ENCODE results near the gene RMND1.
"Not testable (repeated sequence)": the region's sequence is repeated elsewhere in the genome, so short reads cannot be mapped to it uniquely, and the experiment has no call there.

Gene RMND1

DNA sequence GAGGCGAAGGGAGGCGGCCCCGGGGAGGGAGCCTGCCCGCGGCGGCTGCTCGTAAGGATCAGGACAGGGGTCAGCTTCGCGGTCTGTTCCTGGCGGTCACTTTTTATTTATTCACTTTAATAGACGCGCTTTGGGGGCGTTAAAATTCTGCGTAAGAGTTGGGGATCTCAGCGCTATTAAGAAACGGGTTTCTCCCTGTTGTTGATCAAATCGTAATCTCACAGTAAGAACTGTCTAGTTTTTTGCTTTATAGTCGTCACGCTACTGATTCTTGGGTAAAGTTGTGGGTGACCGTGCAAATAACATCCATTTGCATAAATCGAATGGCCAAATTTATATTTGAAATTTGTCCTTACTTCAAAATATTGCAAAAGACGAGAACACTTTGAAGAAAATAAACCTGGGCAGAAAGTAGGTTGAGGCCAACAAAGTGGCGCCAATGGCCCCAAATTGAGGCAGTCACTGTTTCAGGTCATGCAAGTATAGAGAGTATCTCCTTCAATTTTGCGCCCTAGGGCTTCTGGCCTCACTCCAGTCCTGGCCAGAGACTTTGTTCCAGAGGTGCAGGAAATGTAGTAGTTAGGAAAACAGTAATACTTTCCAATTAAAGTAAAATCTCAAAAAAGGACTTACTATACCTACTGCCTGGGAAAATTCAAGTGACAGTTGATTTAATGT lies 963 bp upstream of the RMND1 start:
- in situ Hi-C loops (cut with MboI; ENCODE audit: low sequenced_read_pairs), result no loop called here

DNA sequence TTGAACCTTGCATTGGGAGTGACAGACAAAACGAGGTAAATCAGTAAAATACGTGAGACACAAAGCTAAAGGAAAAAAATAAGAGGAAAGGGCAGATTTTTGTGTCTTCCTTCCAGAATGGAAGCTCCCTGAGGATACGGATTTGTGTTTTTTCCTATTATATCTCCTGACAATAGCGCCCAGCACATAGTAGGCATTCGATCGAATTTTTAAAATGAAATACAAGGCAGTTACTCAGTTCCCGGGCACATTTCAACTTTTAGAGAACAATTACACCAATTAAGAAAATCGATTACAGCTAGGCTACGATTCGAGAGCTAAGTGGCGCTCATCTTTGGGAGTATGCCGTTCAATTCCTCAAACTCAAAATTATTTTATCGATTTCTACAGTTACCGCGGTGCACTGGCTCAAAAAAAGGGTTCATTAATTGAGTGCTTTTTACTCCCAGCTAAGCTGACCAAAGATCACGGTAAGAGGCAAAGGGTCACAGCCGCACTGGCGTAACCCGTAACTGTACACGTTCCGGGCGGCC lies 443 bp downstream of the RMND1 start:
- in situ Hi-C loops (cut with MboI; ENCODE audit: low sequenced_read_pairs), result no loop called here

DNA sequence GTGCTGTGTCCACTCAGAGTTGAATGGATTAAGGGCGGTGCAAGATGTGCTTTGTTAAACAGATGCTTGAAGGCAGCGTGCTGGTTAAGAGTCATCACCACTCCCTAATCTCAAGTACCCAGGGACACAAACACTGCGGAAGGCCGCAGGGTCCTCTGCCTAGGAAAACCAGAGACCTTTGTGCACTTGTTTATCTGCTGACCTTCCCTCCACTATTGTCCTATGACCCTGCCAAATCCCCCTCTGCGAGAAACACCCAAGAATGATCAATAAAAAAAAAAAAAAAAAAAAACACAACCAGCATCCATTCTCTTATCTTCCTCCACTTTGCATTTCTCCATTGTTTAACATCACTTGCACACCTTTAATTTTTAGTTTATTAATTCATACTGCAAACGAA lies 998 bp downstream of the RMND1 start:
- in situ Hi-C loops (cut with MboI; ENCODE audit: low sequenced_read_pairs), result not testable (repeated sequence)

DNA sequence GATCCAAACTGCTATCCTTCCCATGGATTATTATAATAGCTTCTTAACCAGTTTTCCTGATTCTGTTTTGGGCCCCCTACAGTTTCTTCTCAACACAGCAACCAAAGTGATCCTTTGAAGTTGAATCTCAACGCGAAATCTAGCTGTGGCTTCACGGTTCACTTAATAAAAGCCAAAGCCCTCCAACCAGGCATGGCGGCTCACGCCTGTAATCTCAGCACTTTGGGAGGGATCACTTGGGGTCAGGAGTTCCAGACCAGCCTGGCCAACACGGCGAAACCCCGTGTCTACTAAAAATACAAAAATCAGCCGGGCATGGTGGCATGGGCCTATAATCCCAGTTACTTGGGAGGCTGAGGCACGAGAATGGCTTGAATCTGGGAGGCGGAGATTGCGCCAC lies 3.3 kb downstream of the RMND1 start:
- in situ Hi-C loops (cut with MboI; ENCODE audit: low sequenced_read_pairs), result no loop called here

DNA sequence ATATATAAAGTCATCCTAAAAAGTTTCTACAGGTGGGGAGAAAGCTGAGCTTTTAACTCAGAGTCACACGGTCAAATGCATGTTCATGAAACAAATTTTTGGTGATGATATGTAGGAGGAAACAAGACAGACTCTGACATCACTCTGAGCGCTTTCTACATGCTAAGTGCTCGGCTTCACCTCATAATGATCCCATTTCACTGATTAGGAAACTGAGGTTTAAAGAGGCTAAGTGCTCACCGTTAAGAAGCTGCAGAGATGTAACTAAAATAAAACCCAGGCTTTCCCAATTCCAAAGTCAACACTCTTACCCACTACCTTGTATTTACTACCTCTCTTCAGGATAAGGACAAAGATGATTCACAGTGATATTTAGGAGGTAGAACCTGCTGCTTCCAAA lies 4.7 kb downstream of the RMND1 start:
- in situ Hi-C loops (cut with MboI; ENCODE audit: low sequenced_read_pairs), result no loop called here

DNA sequence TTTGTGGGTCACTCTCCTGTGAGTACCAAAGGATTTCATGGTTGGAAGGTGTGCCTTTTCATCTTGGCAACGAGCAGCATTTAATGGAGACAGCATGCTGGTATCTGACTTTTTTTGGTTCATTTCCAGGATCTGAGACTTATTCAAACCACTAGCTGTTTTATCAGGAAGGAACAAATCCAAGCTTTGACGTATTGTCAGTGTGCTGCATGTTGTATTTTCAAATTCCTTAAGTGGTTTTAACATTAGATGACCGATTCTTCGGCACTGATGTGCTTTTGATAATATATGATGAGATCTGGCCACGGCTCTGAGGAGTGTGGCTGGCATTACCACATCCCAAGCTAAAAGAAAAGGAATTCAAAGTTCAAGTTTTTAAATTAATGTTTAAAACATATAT lies 6.4 kb downstream of the RMND1 start:
- in situ Hi-C loops (cut with MboI; ENCODE audit: low sequenced_read_pairs), result no loop called here

DNA sequence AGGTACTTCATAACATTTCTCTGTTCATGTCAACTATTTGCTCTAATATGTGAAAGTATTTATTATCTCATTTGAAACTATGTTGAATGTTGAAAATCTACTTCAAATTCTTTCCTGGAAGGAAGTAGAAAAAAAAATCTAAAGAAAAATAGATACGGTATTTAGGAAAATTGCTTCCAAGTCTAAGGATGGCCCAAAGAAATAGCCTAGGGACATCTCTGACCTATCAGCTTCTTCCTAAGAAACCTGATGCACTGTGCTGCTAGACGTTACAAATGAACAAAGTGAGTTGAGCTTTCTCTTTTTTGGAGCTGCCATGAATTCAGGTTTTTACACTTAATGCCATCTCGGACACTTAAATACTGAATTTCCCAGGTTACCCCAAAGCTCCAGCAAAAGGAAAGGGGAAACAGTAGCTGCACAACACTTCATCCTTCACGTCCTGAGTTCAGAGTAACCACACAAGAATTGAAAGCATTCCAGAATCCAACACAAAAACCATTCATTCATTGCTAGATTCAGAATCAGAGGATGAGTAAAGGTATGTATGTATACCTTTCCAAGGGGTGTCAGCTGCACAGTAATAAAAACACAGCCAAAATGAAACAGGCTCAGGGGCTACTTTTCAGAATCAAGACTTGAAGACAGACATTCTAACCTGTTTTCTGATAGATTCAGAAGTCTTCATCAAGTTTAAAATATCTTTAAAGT lies 7.9 kb downstream of the RMND1 start:
- in situ Hi-C loops (cut with MboI; ENCODE audit: low sequenced_read_pairs), result no loop called here

DNA sequence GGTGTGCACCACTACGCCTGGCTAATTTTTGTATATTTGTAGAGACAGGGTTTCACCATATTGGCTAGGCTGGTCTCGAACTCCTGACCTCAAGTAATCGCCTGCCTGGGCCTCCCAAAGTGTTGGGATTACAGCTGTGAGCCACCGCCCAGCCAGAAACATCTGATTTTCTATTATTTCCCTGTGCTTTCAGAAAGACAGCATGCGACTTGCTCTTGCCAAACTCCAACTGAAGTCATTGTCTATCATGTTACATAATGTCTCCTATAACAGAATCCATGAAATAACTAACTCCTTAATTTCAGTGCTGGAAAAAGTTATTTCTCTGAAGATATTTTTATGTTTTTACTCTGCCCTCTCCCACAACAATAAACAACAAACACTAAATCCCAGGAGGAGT lies 8.5 kb downstream of the RMND1 start:
- in situ Hi-C loops (cut with MboI; ENCODE audit: low sequenced_read_pairs), result no loop called here

DNA sequence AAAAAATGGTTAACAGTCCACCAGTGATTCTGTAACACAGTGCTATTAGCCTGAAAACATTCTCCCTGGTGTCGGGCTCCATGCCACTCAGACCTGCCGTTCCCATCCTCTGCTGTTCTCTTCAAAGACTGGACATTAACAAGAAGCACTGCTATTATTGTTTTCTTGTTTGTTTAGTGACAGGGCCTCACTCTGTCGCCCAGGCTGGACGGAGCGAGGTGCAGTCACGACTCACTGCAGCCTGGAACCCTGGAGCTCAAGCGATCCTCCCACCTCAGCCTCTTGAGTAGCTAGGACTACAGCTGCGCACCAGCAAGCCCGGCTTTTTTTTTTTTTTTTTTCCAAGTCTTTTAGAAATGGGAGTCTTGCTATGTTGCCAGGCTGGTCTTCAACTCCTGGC lies 9.6 kb downstream of the RMND1 start:
- in situ Hi-C loops (cut with MboI; ENCODE audit: low sequenced_read_pairs), result no loop called here

DNA sequence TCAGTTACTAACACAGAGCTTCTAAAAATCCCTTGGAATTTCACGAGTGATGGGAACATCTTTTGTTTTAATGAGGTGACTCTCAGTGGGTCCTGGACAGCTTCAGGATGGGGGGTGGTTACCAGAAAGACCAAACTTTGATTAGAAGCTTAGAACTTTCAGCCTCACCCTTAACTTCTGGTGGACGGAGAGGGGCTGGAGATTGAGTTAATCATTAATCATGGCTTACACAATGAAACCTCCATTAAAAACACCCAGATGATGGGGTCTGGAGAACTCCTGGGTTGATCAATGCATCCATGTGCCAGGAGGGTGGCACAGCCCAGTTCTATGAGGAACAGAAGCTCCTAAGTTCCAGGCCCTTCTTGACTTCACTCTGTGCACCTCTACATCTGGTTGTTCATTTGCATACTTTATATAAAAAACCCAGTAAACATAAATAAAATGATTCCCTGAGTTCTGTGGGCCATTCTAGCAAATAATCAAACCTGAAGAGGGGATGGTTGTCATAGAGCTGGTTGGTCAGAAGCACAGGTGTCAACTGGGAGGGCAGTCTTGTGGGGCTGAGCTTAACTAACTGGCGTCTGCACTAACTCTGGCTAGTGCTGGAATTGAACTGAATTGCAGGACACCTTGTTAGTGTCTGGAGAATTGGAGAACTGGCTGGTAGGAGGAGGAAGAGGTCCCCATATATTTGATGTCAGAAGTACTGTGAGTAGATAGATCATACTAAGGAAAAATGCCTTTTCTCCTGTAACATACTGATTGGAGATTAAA lies 10.3 kb downstream of the RMND1 start:
- in situ Hi-C loops (cut with MboI; ENCODE audit: low sequenced_read_pairs), result no loop called here

DNA sequence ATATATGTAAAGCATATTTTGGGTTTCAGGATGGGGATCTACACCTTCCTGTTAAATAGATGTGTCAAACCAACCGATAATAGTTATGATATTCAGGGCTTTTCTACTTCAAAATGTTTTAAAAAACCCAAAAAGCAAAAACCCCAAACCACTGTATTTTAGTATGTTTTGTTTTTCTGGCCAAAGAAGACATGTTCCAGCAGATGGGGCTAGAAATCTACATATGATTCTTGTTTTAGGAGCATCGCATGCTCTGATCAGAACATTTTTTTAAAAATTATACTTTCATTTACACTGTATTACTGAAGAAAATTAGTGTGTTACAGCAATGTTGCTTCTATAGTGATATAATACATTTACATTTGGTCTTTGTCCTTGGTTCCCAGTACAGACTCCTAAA lies 11.0 kb downstream of the RMND1 start:
- in situ Hi-C loops (cut with MboI; ENCODE audit: low sequenced_read_pairs), result no loop called here

DNA sequence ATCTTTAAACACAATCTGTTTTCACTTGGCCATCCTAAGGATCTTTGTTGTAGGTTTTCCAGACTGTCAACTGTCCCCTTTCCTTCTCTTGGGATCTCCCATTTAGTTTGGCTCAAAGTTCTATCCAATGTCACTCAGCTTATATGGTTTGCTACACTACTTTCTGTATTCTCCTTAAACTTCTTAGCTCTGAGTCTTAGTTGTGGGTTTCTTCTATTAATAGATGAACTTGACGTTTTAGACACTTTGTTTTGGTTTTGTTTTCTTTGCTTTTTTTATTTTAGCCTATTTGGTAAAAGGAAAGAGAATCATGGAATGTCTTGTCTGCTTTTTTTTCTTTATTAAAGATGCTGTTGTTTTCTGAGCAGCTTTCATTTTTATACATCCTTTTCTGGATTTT lies 11.4 kb downstream of the RMND1 start:
- in situ Hi-C loops (cut with MboI; ENCODE audit: low sequenced_read_pairs), result no loop called here

DNA sequence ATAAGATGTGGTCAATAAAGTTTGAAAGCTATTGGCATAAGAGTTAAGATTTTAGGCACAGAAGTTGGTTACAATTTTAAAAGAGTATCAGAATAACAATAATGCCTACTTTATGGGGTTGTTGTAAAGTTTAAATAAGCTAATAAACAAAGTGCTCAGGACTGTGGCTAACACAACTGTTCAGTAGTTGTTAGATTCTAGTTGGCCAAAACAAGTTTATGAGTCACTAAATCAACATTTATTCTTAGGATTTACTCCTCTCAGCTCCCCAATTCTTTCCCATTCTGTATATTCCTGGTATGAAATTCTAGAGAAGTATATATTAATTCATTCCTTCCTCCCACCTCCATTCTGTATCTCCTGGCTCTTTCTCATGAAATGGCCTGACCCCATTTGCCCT lies 14.5 kb downstream of the RMND1 start:
- in situ Hi-C loops (cut with MboI; ENCODE audit: low sequenced_read_pairs), result no loop called here

DNA sequence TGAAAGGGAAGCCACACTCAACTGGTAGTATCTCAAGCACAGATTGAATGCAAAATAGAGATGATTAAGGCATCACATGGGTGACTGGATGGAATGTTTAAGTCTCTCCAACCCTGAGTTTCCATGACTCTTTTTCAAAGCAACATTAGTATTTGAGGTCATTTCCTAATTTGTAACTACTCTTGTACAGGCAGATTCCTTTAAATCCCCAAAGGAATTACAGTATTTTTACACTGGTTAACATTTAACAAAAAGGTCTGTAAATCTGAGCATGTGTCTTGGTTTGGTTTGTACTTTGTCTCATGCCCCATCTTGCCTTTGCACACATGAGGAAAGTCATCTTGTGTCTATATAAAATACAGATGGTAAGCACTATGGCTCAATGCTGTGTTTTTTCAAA lies 15.1 kb downstream of the RMND1 start:
- in situ Hi-C loops (cut with MboI; ENCODE audit: low sequenced_read_pairs), result no loop called here

DNA sequence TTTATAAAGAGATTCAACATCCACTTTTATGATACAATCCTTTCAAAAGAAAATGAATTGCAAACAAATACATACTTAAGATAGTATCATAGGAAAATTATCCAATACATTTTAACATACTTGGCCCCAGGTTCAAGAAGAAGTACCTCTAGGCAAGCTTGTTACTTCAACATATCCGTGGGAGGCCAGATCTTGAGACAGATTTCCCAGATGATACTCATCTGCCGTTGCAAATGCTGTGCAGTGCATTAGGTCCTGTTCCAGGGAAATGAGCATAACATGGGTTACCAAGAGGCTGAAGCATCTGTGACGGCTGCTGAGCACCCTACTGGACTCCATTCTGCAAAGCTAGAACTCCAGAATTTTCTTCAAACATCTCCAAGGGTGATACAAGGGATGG lies 15.6 kb downstream of the RMND1 start:
- in situ Hi-C loops (cut with MboI; ENCODE audit: low sequenced_read_pairs), result no loop called here

DNA sequence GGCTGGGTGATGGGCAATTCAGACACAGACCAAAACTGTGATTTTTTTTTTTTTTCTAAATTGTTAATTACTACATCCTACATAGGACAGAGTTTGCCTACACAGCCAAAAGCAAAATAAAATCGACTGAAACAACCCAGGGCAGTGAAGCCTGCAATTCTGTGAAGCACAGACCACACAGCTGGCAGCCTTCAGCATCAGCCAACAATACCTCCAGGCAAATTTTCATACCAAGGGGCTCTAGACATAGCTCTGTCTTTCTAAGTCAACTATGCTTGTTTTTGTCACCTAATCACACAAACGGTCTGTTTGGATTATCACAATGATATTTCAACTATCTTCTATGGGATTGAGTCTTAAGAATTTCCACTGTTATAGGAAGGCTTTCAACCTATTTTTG lies 17.6 kb downstream of the RMND1 start:
- in situ Hi-C loops (cut with MboI; ENCODE audit: low sequenced_read_pairs), result no loop called here

DNA sequence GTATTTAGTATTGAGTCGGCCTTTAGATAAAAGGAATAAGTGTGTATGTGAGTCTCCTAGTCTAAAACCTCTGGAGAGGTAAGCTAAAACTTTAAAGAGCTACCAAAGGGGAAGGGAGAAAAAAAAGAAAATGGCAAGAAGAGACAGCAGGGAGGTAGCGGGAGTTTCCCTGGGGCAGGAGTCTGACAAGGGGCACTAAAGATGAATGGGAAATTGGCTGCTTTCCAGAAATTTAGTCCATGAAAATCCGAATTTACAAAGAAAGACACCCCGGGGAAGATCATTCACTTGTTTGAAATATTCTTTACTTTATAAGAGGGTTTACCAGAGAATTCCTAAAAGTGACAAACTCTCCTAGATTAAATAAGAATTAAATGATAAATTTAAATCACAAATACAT lies 19.3 kb downstream of the RMND1 start:
- in situ Hi-C loops (cut with MboI; ENCODE audit: low sequenced_read_pairs), result no loop called here

DNA sequence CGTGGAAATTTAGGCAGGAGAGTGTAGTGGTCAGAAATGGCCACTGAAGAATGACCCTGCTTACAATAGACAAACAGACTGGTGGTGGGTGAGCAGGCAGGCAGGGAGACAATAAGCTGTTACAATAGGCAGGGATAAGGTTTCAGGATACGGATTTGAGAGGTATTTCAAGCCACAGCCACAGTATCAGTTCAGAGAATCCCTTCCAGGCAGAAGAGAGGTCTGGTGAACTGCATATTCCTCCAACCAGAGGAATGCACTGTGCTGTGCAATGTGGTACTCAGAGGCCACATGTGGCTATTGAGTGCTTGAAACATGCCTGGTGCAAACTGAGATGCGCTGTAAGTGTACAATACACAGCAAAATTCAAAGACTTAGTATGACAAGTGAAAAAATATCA lies 20.6 kb downstream of the RMND1 start:
- in situ Hi-C loops (cut with MboI; ENCODE audit: low sequenced_read_pairs), result no loop called here

DNA sequence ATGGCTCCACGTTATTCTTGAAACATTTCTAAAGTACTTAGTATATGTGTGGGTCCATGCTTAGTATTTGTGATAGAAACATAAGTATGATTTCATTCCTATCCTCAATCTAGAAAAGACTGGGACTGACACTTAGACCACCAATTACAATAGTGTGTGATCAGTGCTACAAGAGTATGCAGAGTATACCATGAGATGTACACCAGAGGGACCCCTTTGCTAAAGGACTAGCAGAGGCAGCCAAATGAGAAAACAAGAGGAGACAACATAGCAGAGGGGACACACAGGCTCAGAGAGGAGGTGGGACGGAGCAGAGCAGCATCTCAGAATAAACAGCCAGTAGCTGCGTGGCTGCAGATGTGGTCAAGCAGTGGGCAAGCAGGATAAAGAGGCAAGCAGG lies 21.0 kb downstream of the RMND1 start:
- in situ Hi-C loops (cut with MboI; ENCODE audit: low sequenced_read_pairs), result no loop called here

DNA sequence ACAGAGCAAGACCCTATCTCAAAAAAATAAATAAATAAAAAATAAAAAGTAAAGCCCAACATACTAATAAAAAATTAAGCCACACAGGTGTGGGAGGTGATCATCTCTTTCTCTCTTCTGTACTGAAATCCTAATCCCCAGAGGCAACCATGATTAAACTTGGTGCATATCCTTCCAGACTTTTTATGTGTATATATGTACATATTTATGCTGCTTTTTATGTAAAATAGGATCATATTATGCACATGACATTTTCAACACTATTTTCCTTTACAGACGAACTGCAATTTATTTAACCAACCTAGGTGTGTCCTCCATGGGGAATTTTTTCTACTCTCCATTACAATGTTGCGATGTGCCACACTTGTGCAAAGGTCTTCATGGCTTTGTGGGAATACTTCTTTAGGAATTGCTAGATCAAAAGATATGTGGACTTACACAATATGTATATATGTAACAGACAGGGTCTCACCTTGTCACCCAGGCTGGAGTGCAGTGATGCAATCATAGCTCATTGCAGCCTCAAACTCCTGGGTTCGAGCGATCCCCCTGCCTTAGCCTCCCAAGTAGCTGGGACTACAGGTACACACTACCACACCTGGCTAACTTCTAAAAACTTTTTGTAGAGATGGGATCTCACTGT lies 23.7 kb downstream of the RMND1 start:
- in situ Hi-C loops (cut with MboI; ENCODE audit: low sequenced_read_pairs), result no loop called here

DNA sequence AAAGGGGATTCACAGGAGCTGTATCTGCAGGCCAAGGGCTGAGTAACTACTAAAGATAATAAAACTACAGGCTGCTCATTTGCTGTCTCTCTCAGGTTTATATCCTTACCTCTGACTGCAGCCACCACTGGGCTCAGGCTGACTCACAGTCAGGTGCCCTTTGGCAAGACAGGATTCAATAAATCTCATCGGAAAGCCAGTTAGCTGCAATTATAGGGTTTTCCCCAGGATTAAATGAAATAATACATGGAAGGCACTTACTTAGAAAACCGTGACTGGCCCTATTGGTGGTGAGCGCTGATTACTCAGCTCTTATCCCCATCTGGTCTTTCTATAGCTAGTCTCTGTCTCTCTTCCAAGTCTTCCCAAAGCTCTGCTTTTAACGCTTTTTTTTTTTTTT lies 26.4 kb downstream of the RMND1 start:
- in situ Hi-C loops (cut with MboI; ENCODE audit: low sequenced_read_pairs), result no loop called here
